GM12801 (cell line): Measurements from ENCODE around the gene SEMA5A.

Source experiments
- TF ChIP-seq, protein P1 (sequence below): IDR thresholded peaks from one replicate; pipeline ENCODE4 v1.5.1; 2011; ENCODE audit warnings: control low read depth; ENCODE audit not compliant: insufficient read length; ENCODE audit errors: extremely low read depth

Gene SEMA5A

GRCh38 chr5:9094582-9094981, 451.3 kb downstream of the SEMA5A start:
- TF ChIP-seq, protein P1, sequence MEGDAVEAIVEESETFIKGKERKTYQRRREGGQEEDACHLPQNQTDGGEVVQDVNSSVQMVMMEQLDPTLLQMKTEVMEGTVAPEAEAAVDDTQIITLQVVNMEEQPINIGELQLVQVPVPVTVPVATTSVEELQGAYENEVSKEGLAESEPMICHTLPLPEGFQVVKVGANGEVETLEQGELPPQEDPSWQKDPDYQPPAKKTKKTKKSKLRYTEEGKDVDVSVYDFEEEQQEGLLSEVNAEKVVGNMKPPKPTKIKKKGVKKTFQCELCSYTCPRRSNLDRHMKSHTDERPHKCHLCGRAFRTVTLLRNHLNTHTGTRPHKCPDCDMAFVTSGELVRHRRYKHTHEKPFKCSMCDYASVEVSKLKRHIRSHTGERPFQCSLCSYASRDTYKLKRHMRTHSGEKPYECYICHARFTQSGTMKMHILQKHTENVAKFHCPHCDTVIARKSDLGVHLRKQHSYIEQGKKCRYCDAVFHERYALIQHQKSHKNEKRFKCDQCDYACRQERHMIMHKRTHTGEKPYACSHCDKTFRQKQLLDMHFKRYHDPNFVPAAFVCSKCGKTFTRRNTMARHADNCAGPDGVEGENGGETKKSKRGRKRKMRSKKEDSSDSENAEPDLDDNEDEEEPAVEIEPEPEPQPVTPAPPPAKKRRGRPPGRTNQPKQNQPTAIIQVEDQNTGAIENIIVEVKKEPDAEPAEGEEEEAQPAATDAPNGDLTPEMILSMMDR: no peak

DNA sequence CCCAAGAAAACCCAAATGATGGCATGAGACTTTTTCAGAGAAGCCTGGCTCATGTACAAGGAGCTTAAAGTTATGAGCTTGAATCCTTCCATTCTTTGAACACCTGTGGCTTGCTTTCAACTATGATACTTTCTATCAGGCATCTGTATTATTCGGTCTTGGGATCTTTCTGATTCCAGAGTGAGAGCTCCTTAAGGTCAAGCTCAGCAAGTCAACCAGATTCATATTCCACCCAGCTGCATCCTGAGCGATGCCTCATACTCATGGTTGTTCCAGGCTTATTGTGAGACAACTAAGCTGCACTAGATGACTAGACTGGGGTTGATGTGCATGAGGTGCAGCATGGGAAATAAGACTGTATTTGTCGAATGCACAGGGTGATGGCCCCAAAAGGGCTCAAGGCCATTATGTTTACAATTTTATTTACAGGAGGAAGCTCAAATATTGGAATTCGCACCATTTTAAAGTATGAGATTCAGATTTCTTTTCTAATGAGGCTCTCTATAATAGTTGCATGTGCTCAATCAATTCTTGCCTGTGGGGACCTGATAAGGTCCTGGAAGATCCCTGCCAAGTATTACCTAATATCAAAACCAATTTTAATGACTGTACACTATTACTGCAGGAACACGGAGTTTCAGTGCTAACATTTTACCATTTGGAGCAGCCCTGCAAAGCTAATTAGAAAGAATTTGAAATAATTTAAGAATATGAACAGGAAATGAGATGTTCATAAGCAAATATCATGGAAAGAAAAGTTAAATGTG, 453.8 kb downstream of the SEMA5A start:
- TF ChIP-seq, protein P1: no peak

DNA sequence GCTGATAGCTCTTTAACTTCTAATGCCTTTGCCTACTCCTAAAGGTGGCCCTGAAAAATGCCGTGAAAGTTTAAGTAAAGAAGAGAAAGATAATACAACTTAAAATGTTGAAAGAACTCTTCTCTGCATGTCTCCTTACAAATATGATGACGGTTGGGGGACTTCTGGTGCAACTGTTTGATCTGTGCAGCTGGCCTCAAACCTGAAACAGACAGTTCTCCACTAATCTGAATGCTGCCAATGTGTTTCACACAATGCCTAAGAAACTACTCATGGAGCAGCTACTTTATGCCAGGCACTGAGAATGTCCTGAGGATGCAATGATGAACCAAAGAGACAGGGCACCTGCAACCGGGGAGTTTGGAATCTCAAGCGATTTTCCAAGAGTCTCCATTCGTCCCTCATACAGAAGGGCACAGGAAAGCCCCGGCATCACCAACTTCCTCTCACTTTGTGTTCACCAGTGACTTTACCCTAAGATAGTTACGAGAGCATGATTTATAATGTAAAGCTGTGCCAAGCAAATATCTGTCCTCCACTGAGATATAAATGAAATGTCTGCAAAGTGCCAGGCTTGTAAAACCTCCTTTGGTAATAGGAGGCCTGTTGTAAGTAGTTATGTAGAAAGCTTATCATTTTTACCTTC, 455.4 kb downstream of the SEMA5A start:
- TF ChIP-seq, protein P1: no peak

DNA sequence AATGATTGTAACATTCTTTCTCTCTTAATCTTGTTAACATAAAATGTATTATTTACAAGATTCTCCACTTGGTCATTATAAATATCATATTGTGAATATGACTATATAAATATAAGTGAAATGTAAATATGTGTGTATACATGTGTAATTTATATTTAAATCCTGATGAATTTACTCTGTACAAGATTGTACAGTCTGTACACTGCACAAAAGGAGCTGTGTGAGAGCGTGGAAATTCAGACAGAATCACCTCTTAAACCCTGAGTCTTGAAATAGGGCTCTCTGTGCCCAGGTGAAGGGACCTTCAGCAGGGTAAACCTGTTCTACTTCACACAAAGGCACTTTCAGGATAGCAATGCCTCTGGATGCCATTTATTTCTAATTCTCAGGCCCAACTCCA, 456.0 kb downstream of the SEMA5A start:
- TF ChIP-seq, protein P1: no peak

DNA sequence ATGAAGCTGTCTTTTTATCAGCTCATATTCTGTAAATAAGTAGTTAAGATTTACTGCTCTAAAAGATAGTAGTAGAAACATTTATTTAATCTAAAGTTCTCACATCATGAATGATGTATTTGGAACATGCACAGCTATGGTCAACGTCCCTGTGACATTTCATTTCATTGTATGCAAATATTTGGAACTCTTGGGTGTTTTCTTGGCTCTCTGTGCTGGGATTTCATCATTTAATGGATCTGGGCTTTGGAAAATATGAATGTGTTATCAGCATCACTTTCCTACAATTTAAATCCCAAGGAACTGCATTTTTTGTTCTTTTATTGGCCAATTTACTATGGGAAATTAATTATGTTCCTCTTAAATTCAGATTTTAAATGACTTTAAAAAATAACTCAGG, 462.9 kb downstream of the SEMA5A start:
- TF ChIP-seq, protein P1: no peak

- TF ChIP-seq, protein P1: no peak
Measured at GRCh38 chr5:9072701-9073100, 473.2 kb downstream of the SEMA5A start.

GRCh38 chr5:9071524-9071923, 474.4 kb downstream of the SEMA5A start:
- TF ChIP-seq, protein P1: no peak
